OCI-LY1 (cell line): Measurements from ENCODE around the gene KCNH2.

Source experiments
- H2AFZ ChIP-seq: fragments of 200-600 bp; sonication (generic), shearing (Covaris generic); 2 replicates; pipeline ENCODE4 v1.6.0; 2014; ENCODE audit warnings: antibody characterized with exemption, mild to moderate bottlenecking, low read length
- H3F3A ChIP-seq: fragments of 200-600 bp; sonication (generic), shearing (Covaris generic); 2 replicates; pipeline ENCODE4 v1.6.0; 2014; ENCODE audit warnings: mild to moderate bottlenecking, antibody characterized with exemption, low read length, moderate library complexity; ENCODE audit not compliant: insufficient read depth
- H3K27ac ChIP-seq: fragments of 200-600 bp; sonication (generic); 2 replicates; pipeline ENCODE4 v1.5.1; 2014; ENCODE audit warnings: low read length, mixed run types, mild to moderate bottlenecking, low read depth; ENCODE audit not compliant: poor library complexity, severe bottlenecking
- H3K27me3 ChIP-seq: fragments of 200-600 bp; sonication (generic); 2 replicates; pipeline ENCODE4 v1.6.0; 2014; ENCODE audit warnings: antibody characterized with exemption, mild to moderate bottlenecking, low read length, moderate library complexity; ENCODE audit not compliant: insufficient read depth
- H3K36me3 ChIP-seq: fragments of 200-600 bp; sonication (generic); 2 replicates; pipeline ENCODE4 v1.6.1; 2014; ENCODE audit warnings: mild to moderate bottlenecking, antibody characterized with exemption, low read length, moderate library complexity, mixed read lengths; ENCODE audit not compliant: insufficient read depth
- H3K4me1 ChIP-seq: fragments of 200-600 bp; sonication (generic); 2 replicates; pipeline ENCODE4 v1.5.1; 2014; ENCODE audit warnings: mild to moderate bottlenecking, low read length, moderate library complexity; ENCODE audit not compliant: insufficient read depth, severe bottlenecking
- H3K4me2 ChIP-seq: fragments of 200-600 bp; sonication (generic), shearing (Covaris generic); 2 replicates; pipeline ENCODE4 v1.6.1; 2014; ENCODE audit warnings: low read length
- H3K4me3 ChIP-seq: fragments of 200-600 bp; sonication (generic); 2 replicates; pipeline ENCODE4 v1.5.1; 2014; ENCODE audit warnings: low read length, low read depth, mild to moderate bottlenecking, mixed read lengths; ENCODE audit not compliant: poor library complexity, severe bottlenecking
- H3K79me2 ChIP-seq: fragments of 200-600 bp; shearing (Covaris generic); 2 replicates; pipeline ENCODE4 v1.6.1; 2016; ENCODE audit warnings: mixed run types, low read length, mixed read lengths; ENCODE audit not compliant: insufficient read depth
- H3K9ac ChIP-seq: fragments of 200-600 bp; sonication (generic), shearing (Covaris generic); 2 replicates; pipeline ENCODE4 v1.6.1; 2014; ENCODE audit warnings: mild to moderate bottlenecking, low read length, mixed read lengths
- H3K9me2 ChIP-seq: fragments of 200-600 bp; sonication (generic), shearing (Covaris generic); 2 replicates; pipeline ENCODE4 v1.6.1; 2014; ENCODE audit warnings: low read depth, mild to moderate bottlenecking, low read length, mixed read lengths
- H3K9me3 ChIP-seq: fragments of 200-600 bp; shearing (Covaris generic); 2 replicates; pipeline ENCODE4 v1.6.1; 2014; ENCODE audit warnings: low read length, mixed read lengths
- H4K20me1 ChIP-seq: fragments of 200-600 bp; sonication (generic), shearing (Covaris generic); 2 replicates; pipeline ENCODE4 v1.6.0; 2016; ENCODE audit warnings: mild to moderate bottlenecking, low read length; ENCODE audit not compliant: insufficient read depth
- EZH2 ChIP-seq: fragments of 200-600 bp; sonication (generic), shearing (Covaris generic); IDR thresholded peaks from 2 replicates; pipeline ENCODE4 v1.8.0; 2017; ENCODE audit warnings: borderline replicate concordance, mixed run types, mild to moderate bottlenecking, antibody characterized with exemption, low read length, moderate library complexity, mixed read lengths
- TF ChIP-seq, protein P1 (sequence below): fragments of 200-600 bp; sonication (generic), shearing (Covaris generic); IDR thresholded peaks from 2 replicates; pipeline ENCODE4 v1.5.1; 2017; ENCODE audit warnings: mild to moderate bottlenecking, antibody characterized with exemption, low read length, moderate library complexity, mixed read lengths

Gene KCNH2

DNA sequence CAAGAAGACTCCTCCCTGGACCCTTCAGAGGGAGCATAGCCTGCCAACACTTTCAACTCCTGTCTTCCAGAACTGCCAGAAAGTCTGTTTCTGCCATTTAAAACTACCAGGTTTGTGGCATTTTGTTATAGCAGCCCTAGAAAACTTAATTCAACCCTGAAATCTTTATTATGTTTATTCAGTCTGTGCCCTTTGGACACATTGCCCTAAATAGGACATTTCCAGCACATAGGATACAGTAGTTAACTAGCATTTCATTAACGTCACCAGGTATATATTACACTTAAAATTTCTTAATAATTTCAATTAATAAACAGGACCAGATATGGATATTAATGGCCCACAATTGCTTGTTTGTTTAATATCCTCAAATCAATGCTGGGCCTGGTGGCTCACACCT, 54.3 kb downstream of the KCNH2 start:
- no peak for TF ChIP-seq EZH2
- TF ChIP-seq, protein P1, sequence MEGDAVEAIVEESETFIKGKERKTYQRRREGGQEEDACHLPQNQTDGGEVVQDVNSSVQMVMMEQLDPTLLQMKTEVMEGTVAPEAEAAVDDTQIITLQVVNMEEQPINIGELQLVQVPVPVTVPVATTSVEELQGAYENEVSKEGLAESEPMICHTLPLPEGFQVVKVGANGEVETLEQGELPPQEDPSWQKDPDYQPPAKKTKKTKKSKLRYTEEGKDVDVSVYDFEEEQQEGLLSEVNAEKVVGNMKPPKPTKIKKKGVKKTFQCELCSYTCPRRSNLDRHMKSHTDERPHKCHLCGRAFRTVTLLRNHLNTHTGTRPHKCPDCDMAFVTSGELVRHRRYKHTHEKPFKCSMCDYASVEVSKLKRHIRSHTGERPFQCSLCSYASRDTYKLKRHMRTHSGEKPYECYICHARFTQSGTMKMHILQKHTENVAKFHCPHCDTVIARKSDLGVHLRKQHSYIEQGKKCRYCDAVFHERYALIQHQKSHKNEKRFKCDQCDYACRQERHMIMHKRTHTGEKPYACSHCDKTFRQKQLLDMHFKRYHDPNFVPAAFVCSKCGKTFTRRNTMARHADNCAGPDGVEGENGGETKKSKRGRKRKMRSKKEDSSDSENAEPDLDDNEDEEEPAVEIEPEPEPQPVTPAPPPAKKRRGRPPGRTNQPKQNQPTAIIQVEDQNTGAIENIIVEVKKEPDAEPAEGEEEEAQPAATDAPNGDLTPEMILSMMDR: no peak
- Histone ChIP-seq H3K27ac (no peak overlapping the region), H3K36me3 (no peaks in the 10 kb centered on the region), H3K4me1 (no peaks in the 10 kb centered on the region), H3K9ac (no peak overlapping the region), H3K9me3 (no peaks in the 10 kb centered on the region), H3K27me3 (peaks cover 6% of the 10 kb centered on the region; the same call in 1 of the 2 replicates), H3K9me2 (no peaks in the 10 kb centered on the region), H2AFZ (no peak overlapping the region), H3K79me2 (no peaks in the 10 kb centered on the region), H3K4me3 (no peak overlapping the region), H4K20me1 (no peaks in the 10 kb centered on the region), H3F3A (no peaks in the 10 kb centered on the region), H3K4me2 (no peak overlapping the region)

DNA sequence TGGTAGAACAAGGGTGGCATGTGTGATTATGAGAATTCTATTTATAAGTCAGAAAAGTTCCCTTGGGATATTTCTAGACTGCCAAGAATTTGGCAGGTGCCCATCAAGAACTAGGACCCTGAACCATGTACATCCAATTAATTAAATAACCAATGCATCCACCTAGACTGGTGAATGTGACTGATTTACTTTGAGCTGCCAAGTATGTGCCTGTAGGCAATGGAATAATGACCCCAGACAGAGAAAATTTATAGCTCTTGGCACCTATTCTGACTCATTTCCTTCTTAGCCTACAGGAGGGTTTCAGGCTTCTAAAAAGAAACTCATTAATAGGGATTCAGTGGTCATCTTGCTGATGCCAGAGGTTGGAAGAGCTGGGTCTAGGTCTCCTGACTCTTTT, 54.9 kb downstream of the KCNH2 start:
- Histone ChIP-seq H2AFZ (no peak overlapping the region), H3K27me3 (peaks cover 5% of the 10 kb centered on the region; the same call in 1 of the 2 replicates), H3K4me1 (no peaks in the 10 kb centered on the region), H3K4me2 (no peak overlapping the region), H3K9me2 (no peaks in the 10 kb centered on the region), H3F3A (no peaks in the 10 kb centered on the region), H3K9ac (no peak overlapping the region), H4K20me1 (no peaks in the 10 kb centered on the region), H3K79me2 (no peaks in the 10 kb centered on the region), H3K4me3 (no peak overlapping the region), H3K9me3 (no peaks in the 10 kb centered on the region), H3K36me3 (no peaks in the 10 kb centered on the region), H3K27ac (no peak overlapping the region)
- TF ChIP-seq EZH2: no peak
- TF ChIP-seq, protein P1: no peak

DNA sequence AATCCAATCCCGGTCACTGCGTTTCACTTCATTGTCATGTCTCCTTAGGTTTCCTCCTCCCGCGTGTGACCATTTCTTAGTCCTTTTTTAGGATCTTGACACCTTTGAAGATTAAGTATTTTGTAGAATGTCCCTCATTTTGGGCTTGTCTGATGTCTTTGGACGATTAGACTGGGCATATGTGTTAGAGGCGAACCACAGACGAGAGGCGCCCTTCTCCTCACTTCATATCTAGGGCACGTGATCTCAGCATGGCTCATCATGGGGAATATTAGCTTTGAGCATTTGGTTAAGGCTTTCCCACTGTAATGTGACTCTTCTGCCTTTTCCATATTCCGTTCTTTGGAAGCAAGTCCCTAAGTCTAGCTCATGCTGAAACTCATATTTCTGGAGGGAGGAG, 59.0 kb downstream of the KCNH2 start:
- Histone ChIP-seq H3F3A (no peaks in the 10 kb centered on the region), H3K4me2 (no peak overlapping the region), H3K4me3 (no peak overlapping the region), H3K27me3 (peaks cover 16% of the 10 kb centered on the region), H3K9me3 (no peaks in the 10 kb centered on the region), H3K4me1 (no peaks in the 10 kb centered on the region), H3K36me3 (no peaks in the 10 kb centered on the region), H3K9me2 (no peaks in the 10 kb centered on the region), H3K9ac (no peak overlapping the region), H4K20me1 (no peaks in the 10 kb centered on the region), H3K79me2 (no peaks in the 10 kb centered on the region), H2AFZ (no peak overlapping the region), H3K27ac (no peak overlapping the region)
- TF ChIP-seq, protein P1: no peak
- TF ChIP-seq EZH2: no peak
